Skeletal muscle cell (primary cell): ENCODE data around the gene L3MBTL3.
"Not testable (repeated sequence)": the region's sequence is repeated elsewhere in the genome, so short reads cannot be mapped to it uniquely, and the experiment has no call there.

ENCODE experiments used
- DNase-seq: peaks from one replicate; pipeline ENCODE4 v3.0.0-alpha.2; 2010; ENCODE audit warnings: low read depth
- H3K4me3 ChIP-seq: 2 replicates; pipeline ENCODE4 v1.5.1; 2011; ENCODE audit warnings: low read depth, mild to moderate bottlenecking, control low read depth, low read length, moderate library complexity

The L3MBTL3 gene

DNA sequence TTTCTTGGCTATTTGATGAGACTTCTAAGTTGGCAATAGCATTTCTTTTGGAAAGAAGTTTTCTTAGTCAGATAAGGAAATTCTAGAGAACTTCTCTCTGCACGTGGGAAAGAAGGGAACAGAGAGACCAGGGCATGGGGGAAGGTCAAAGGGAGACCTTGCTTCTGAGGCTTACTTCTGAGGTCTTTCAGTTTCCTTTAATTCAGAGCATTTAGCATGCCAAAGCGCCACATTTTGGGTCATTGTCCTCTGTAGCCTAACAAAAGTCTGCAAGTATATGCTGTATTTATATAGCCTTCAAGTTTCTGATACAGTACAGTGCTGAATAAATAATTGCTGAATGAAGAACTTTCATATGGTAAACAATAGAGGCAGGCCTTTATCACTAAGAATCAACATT is 108.8 kb downstream of the L3MBTL3 start:
- DNase-seq: no peak
- H3K4me3 ChIP-seq: no peak overlapping the region

- H3K4me3 ChIP-seq: no peak overlapping the region
- no peak for DNase-seq
Observed at GRCh38 chr6:130128326-130128725, 109.9 kb downstream of the L3MBTL3 start.

DNA sequence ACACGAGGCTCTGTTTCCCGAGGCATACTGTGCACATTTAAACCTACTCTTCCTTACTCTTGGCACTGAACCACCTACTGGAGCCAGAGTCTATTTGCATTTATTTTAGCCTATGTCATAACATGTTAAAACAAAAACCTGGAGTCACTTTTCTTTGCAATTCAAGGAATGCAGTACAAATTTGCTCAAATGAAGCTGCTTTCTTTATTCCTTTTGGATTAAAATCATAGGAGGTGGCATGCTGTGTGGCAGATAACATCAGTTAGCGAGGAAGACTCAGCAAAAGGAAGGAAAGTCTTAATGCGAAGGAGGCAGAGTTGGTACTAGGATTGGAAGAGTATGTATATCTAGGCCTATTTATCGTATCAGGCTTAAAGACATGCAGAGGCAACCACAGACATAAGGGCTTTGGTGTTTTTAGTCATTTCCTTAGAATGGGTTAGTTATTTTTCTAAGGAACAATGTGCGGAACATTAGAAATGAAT is 111.4 kb downstream of the L3MBTL3 start:
- no peak overlapping the region for H3K4me3 ChIP-seq
- DNase-seq: no peak

GRCh38 chr6:130132286-130132701 is 113.9 kb downstream of the L3MBTL3 start:
- no peak overlapping the region for H3K4me3 ChIP-seq
- no peak for DNase-seq

- no peak for DNase-seq
- no peak overlapping the region for H3K4me3 ChIP-seq
Observed at GRCh38 chr6:130134582-130134981, 116.2 kb downstream of the L3MBTL3 start.

DNA sequence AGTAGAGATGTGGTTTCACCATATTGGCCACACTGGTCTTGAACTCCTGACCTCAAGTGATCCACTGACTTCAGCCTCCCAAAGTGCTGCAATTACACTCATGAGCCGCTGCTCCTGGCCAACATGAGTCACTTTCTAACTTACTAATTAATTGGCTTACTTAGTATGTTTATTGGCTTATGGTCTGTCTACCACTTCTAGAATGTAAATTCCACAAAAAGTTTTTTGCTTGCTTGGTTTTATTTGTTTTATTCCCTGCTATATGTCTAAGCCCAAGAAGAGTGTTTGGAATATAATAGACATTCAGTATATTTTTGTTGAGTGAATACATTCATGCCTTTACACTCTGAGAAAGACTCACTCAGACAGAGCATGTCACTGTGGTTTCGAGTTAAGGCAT is 118.4 kb downstream of the L3MBTL3 start:
- no peak for DNase-seq
- no peak overlapping the region for H3K4me3 ChIP-seq

- DNase-seq: no peak
- H3K4me3 ChIP-seq: no peak overlapping the region
Observed at GRCh38 chr6:130138116-130138908, 119.9 kb downstream of the L3MBTL3 start.

DNA sequence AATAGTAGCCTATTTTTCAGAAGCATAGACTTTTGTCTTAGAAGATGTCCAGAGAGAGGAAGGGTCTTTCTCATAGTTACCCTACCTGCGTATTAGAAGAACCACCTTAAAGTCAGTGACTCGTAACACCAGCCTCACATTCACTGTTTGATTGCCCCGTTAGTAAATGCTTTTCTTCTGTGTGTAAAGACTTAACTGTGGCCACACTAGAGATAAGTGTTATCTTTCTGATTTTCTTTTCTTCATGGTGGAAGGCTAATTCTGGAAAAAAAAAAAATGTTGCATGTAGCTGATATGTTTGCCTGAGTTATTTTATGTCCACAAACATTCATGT is 120.5 kb downstream of the L3MBTL3 start:
- H3K4me3 ChIP-seq: no peak overlapping the region
- DNase-seq: no peak

DNA sequence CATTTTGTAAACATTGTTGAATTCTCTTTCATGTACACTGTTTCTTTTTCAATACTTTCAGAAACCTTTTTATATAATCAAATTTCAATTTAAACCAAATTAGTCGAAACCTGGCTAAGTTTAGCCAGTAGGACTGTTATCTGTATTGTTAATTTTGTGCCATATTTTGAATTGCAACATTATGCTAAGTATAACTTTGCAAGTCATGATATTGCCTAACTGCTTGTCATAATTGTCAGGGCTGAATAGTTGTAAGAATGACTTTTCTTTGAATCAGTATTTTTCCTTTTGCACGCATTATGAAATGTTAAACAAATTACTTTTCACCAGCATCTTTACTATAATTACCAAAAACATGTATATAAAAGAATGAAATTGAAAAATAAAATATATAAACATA is 121.7 kb downstream of the L3MBTL3 start:
- no peak for DNase-seq

DNA sequence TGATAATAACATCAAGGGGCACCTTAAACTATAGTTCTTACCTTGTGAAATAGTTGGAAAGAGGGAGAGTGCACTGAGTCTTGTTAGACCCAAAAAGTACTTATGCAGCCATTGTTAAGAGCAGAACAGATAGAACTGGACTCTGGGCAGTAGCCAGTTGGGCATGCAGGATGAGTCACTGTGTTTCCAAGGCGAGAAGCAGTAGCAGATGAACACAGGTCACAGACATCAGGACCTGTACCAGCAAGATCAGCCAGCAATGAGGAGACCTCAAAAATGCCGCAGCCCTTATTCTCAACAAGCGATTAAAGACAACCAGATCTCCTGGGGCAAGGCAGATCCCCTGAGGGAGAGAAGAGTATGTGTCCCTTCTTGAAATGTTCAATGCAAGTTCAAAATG is 125.3 kb downstream of the L3MBTL3 start:
- no peak overlapping the region for H3K4me3 ChIP-seq
- DNase-seq: no peak

More for the DNA sequence above, 121.7 kb downstream of the L3MBTL3 start:
- H3K4me3 ChIP-seq: no peak overlapping the region

- no peak overlapping the region for H3K4me3 ChIP-seq
- no peak for DNase-seq
Observed at GRCh38 chr6:130147111-130147510, 128.7 kb downstream of the L3MBTL3 start.

GRCh38 chr6:130148181-130148580 is 129.8 kb downstream of the L3MBTL3 start:
- H3K4me3 ChIP-seq: no peak overlapping the region
- no peak for DNase-seq

DNA sequence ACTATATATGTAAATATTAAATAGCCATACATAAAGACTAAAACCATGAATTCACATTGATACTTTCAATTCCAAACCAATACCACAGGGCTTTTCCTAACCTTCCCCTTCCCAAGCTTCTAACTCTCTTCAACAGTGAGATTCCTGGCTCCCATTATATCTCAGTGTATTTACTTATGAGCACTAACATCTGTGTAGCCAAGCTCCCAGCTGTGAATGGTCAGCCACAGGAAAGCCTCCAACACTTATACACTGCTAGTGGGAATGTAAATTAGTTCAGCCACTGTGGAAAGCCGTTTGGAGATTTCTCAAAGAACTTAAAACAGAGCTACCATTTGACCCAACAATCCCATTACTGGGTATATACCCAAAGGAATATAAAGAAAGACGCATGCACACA is 130.6 kb downstream of the L3MBTL3 start:
- H3K4me3 ChIP-seq, DNase-seq: not testable (repeated sequence)

DNA sequence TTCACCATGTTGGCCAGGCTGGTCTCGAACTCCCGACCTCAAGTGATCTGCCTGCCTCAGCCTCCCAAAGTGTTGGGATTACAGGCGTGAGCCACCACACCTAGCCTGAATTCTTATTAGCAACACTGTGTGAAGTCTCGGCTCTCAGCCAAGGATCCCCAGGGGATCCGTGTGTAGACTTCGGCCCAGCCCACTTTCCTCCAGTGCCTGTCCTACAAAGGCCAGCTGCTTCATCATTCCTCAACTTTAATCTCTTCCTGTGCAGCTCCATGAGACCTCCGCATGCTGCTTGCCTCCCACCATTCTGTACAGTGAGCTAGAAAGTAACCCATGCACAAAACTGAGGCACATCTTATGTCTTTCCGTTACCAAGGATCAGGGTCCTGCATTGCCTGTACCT is 132.5 kb downstream of the L3MBTL3 start:
- H3K4me3 ChIP-seq: no peak overlapping the region

GRCh38 chr6:130152908-130153510 is 134.6 kb downstream of the L3MBTL3 start:
- DNase-seq: no peak
- no peak overlapping the region for H3K4me3 ChIP-seq

More for the DNA sequence above, 132.5 kb downstream of the L3MBTL3 start:
- DNase-seq: no peak

GRCh38 chr6:130156908-130157307 is 138.5 kb downstream of the L3MBTL3 start:
- DNase-seq: no peak
- no peak overlapping the region for H3K4me3 ChIP-seq

- no peak for DNase-seq
- no peak overlapping the region for H3K4me3 ChIP-seq
Observed at GRCh38 chr6:130158056-130158455, 139.7 kb downstream of the L3MBTL3 start.

DNA sequence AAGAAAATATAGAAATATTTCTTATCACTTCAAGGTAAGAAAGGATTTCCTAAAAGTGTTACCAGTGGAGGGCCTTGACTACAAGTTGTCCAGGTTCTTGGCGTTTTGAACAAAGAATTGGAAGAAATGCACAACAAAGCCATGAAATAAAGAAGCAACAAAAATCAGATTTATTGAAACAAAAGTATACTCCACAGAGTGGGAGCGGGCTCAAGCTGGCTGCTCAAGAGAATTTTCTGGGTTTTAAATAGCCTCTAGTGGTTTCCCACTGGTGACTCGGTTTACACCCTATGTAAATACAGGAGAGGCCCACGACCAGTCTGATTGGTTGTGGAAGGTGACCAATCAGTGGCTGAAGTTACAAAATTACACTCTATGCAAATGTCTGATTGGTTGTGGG is 140.2 kb downstream of the L3MBTL3 start:
- no peak overlapping the region for H3K4me3 ChIP-seq
- no peak for DNase-seq

DNA sequence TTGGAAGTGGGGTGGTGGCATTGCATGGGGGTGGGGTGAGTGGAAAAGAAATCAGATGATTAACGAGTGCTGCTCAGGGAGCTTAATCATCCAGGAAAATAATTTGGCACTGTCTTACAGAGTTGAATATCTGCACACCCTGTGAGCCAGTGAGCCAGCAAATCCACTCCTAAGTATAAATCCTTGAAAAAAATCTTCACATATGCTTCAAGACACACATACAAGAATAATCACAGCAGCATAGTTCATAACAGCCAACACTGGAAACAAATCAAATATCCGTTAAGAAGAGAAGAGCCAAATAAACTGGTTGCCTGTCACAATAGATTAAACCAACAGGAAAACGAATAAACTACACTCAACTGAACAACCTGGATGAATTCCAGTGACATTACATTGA is 141.6 kb downstream of the L3MBTL3 start:
- H3K4me3 ChIP-seq: no peak overlapping the region
- no peak for DNase-seq

GRCh38 chr6:130161683-130162404 is 143.5 kb downstream of the L3MBTL3 start:
- no peak overlapping the region for H3K4me3 ChIP-seq
- no peak for DNase-seq
